ENCODE results near the gene CYLD. TPM values are rescaled to one million over a fixed set of nuclear protein-coding genes. Genes with fewer than 3 reads are reported as not detected.

CYLD gene
- polyA plus RNA-seq, 1 donor from 2014 or later = 27.6 TPM

DNA sequence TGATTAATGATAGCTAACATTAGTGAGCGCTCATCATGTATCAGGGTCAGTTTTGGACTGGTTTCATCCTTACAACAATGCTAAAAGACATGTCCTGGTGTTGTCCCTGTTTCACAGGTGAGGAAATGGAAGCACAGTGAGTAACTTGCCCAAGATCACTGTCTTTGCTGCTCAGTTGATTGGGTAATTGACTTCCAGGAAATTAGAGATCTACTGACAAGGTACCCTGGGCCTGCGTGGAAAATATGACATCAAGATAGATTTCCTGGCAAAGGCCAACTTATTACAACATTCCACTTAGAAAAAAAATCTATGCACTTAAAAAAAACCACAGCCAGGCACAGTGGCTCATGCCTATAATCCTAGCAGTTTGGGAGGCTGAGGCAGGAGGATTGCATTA lies 96.3 kb downstream of the CYLD start:
- H3K9ac ChIP-seq (ENCODE audit: low read length) = no peak overlapping the region
- peaks cover 6% of the 10 kb centered on the region for H3K27me3 ChIP-seq (ENCODE audit: insufficient read depth, low read depth, low read length)
- no peaks in the 10 kb centered on the region for H3K36me3 ChIP-seq (ENCODE audit: insufficient read depth, low read length)
- H3K9me3 ChIP-seq (ENCODE audit: low read length) = no peaks in the 10 kb centered on the region
- no peaks in the 10 kb centered on the region for H4K20me1 ChIP-seq (ENCODE audit: insufficient read depth)
- no peaks in the 10 kb centered on the region for H3K79me2 ChIP-seq (replicated peaks; ENCODE audit: insufficient read depth, low read length)
- no peak for TF ChIP-seq MXI1 (conservative IDR thresholded peaks at IDR 0.05; ENCODE audit: poor library complexity, severe bottlenecking)
- no peak for TF ChIP-seq EZH2 (IDR thresholded peaks at IDR 0.05; ENCODE audit: borderline replicate concordance, insufficient read depth, low read length, poor library complexity, severe bottlenecking)
- TF ChIP-seq TAF1 (IDR thresholded peaks at IDR 0.05; ENCODE audit: low read depth) = no peak
- no peak for TF ChIP-seq RAD21 (conservative IDR thresholded peaks at IDR 0.05)
- no peak for TF ChIP-seq POLR2AphosphoS5 (IDR thresholded peaks at IDR 0.05)
- TF ChIP-seq, protein P1, sequence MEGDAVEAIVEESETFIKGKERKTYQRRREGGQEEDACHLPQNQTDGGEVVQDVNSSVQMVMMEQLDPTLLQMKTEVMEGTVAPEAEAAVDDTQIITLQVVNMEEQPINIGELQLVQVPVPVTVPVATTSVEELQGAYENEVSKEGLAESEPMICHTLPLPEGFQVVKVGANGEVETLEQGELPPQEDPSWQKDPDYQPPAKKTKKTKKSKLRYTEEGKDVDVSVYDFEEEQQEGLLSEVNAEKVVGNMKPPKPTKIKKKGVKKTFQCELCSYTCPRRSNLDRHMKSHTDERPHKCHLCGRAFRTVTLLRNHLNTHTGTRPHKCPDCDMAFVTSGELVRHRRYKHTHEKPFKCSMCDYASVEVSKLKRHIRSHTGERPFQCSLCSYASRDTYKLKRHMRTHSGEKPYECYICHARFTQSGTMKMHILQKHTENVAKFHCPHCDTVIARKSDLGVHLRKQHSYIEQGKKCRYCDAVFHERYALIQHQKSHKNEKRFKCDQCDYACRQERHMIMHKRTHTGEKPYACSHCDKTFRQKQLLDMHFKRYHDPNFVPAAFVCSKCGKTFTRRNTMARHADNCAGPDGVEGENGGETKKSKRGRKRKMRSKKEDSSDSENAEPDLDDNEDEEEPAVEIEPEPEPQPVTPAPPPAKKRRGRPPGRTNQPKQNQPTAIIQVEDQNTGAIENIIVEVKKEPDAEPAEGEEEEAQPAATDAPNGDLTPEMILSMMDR (IDR thresholded peaks at IDR 0.05; ENCODE audit: poor library complexity, severe bottlenecking) = no peak
- no peak for TF ChIP-seq EP300 (conservative IDR thresholded peaks at IDR 0.05; ENCODE audit: poor library complexity, severe bottlenecking)
- TF ChIP-seq, protein P2, sequence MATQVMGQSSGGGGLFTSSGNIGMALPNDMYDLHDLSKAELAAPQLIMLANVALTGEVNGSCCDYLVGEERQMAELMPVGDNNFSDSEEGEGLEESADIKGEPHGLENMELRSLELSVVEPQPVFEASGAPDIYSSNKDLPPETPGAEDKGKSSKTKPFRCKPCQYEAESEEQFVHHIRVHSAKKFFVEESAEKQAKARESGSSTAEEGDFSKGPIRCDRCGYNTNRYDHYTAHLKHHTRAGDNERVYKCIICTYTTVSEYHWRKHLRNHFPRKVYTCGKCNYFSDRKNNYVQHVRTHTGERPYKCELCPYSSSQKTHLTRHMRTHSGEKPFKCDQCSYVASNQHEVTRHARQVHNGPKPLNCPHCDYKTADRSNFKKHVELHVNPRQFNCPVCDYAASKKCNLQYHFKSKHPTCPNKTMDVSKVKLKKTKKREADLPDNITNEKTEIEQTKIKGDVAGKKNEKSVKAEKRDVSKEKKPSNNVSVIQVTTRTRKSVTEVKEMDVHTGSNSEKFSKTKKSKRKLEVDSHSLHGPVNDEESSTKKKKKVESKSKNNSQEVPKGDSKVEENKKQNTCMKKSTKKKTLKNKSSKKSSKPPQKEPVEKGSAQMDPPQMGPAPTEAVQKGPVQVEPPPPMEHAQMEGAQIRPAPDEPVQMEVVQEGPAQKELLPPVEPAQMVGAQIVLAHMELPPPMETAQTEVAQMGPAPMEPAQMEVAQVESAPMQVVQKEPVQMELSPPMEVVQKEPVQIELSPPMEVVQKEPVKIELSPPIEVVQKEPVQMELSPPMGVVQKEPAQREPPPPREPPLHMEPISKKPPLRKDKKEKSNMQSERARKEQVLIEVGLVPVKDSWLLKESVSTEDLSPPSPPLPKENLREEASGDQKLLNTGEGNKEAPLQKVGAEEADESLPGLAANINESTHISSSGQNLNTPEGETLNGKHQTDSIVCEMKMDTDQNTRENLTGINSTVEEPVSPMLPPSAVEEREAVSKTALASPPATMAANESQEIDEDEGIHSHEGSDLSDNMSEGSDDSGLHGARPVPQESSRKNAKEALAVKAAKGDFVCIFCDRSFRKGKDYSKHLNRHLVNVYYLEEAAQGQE (IDR thresholded peaks at IDR 0.05; ENCODE audit: borderline replicate concordance) = no peak
- TF ChIP-seq SMC3 (conservative IDR thresholded peaks at IDR 0.05; ENCODE audit: poor library complexity) = no peak
- H3K27ac ChIP-seq (ENCODE audit: low read length) = no peak overlapping the region
- no peaks in the 10 kb centered on the region for H3K9me2 ChIP-seq (ENCODE audit: insufficient read depth, low read length)
- no peak overlapping the region for H2AFZ ChIP-seq (ENCODE audit: low read depth, low read length)
- H3F3A ChIP-seq (ENCODE audit: insufficient read depth, low read length, poor library complexity, severe bottlenecking) = no peaks in the 10 kb centered on the region
- H3K4me3 ChIP-seq (ENCODE audit: low read length) = no peak overlapping the region
- H3K4me2 ChIP-seq (ENCODE audit: low read length) = no peak overlapping the region

DNA sequence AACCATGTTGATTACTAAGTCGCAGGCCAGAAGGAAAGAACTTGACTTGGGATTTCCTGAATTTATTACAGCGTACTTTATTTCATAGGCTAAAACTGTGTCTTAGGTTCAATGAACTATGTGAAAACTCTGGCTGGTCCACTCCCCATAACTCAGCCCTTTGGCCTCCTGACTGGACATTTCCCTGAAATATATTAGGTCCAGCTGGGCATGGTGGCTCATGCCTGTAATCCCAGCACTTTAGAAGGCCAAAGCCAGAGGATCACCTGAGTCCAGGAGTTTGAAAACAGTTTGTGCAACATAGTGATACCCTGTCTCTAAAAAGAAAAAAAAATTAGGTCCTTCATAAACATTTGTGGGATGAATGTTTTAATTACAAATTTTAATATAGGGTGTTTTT lies 97.0 kb downstream of the CYLD start:
- Histone ChIP-seq H3K27ac (ENCODE audit: low read length) (no peak overlapping the region), H3K9me3 (ENCODE audit: low read length) (no peaks in the 10 kb centered on the region), H3K4me3 (ENCODE audit: low read length) (no peak overlapping the region), H3K4me2 (ENCODE audit: low read length) (no peak overlapping the region), H3K9me2 (ENCODE audit: insufficient read depth, low read length) (no peaks in the 10 kb centered on the region), H2AFZ (ENCODE audit: low read depth, low read length) (no peak overlapping the region), H3K79me2 (replicated peaks; ENCODE audit: insufficient read depth, low read length) (no peaks in the 10 kb centered on the region), H3F3A (ENCODE audit: insufficient read depth, low read length, poor library complexity, severe bottlenecking) (no peaks in the 10 kb centered on the region), H3K9ac (ENCODE audit: low read length) (no peak overlapping the region), H4K20me1 (ENCODE audit: insufficient read depth) (no peaks in the 10 kb centered on the region), H3K36me3 (ENCODE audit: insufficient read depth, low read length) (no peaks in the 10 kb centered on the region), H3K27me3 (ENCODE audit: insufficient read depth, low read depth, low read length) (peaks cover 4% of the 10 kb centered on the region)
- no peak for TF ChIP-seq POLR2AphosphoS5 (IDR thresholded peaks at IDR 0.05)

DNA sequence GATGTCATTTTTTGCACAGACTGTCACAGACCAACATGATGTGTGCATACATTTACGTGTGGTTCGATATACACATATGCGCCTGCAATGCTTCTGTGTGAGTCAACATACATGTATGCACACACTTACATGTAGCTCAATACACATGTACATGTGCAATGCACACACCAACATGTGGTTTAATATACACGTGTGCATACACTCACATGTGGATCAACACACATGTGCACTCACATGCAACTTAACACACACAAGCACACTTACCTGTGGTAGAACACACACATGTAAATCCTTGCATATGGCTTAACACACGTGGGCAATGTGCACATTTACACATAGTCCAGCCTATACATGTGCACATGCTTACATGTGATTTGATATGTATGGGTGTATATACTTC lies 97.5 kb downstream of the CYLD start:
- no peaks in the 10 kb centered on the region for H3K9me3 ChIP-seq (ENCODE audit: low read length)
- H3K4me3 ChIP-seq (ENCODE audit: low read length) = no peak overlapping the region
- H3K9ac ChIP-seq (ENCODE audit: low read length) = no peak overlapping the region
- TF ChIP-seq MXI1 (conservative IDR thresholded peaks at IDR 0.05; ENCODE audit: poor library complexity, severe bottlenecking) (no peak), TAF1 (IDR thresholded peaks at IDR 0.05; ENCODE audit: low read depth) (no peak), POLR2AphosphoS5 (IDR thresholded peaks at IDR 0.05) (no peak), RAD21 (conservative IDR thresholded peaks at IDR 0.05) (no peak), SMC3 (conservative IDR thresholded peaks at IDR 0.05; ENCODE audit: poor library complexity) (no peak)
- TF ChIP-seq, protein P1 (IDR thresholded peaks at IDR 0.05; ENCODE audit: poor library complexity, severe bottlenecking) = no peak
- H3K27ac ChIP-seq (ENCODE audit: low read length) = no peak overlapping the region
- no peak overlapping the region for H2AFZ ChIP-seq (ENCODE audit: low read depth, low read length)
- no peaks in the 10 kb centered on the region for H3K79me2 ChIP-seq (replicated peaks; ENCODE audit: insufficient read depth, low read length)
- H4K20me1 ChIP-seq (ENCODE audit: insufficient read depth) = no peaks in the 10 kb centered on the region
- H3F3A ChIP-seq (ENCODE audit: insufficient read depth, low read length, poor library complexity, severe bottlenecking) = no peaks in the 10 kb centered on the region
- H3K9me2 ChIP-seq (ENCODE audit: insufficient read depth, low read length) = no peaks in the 10 kb centered on the region
- H3K27me3 ChIP-seq (ENCODE audit: insufficient read depth, low read depth, low read length) = no peaks in the 10 kb centered on the region
- no peaks in the 10 kb centered on the region for H3K36me3 ChIP-seq (ENCODE audit: insufficient read depth, low read length)
- no peak overlapping the region for H3K4me2 ChIP-seq (ENCODE audit: low read length)

All from neural cell (in vitro differentiated cells).